GM21381 (cell line): ENCODE results near the gene BTBD16.

Experiments used
- ATAC-seq: cut with Tn5 transposase; IDR thresholded peaks from one replicate; pipeline ENCODE4 v1.9.1; 2021; ENCODE audit warnings: mild to moderate bottlenecking, moderate library complexity; ENCODE audit not compliant: unreplicated experiment

Gene BTBD16

DNA sequence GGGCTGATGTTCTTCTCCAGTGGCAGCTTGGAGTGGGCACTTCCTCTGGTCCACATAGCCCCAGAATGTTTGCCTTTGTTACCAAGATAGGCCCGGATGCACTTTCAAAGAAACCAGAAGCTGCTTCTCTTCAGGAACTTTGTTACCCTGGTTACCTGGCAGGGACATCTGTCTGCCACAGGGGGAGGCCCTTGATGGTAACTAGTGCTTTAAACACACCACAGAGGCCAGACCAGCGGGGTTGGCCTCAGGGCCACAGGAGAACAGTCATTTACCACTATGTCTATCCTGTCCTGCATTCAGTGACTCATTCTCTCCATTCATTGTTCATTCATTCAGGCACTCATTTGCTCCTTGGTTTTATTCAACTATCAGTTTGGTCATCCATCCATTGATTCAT is 91.5 kb downstream of the BTBD16 start:
- no peak for ATAC-seq

DNA sequence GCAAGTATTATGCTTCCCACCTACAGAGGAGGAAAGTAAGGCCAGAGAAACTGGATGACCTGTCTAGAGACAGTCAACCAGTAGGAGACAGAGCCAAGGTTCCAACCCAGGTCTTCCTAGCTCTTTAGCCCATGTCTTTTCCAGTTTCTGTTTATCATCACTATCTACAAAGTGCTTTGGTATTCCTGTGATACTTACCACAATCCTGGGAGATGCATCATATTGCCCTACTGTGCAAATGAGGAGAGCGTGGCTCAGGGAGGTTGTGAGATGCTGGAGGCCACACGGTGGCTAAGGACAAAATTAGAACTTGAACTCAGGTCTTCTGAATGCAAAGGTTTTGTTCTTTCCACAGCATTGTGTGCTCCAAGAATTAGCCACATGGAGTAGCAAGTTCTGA is 92.2 kb downstream of the BTBD16 start:
- no peak for ATAC-seq

DNA sequence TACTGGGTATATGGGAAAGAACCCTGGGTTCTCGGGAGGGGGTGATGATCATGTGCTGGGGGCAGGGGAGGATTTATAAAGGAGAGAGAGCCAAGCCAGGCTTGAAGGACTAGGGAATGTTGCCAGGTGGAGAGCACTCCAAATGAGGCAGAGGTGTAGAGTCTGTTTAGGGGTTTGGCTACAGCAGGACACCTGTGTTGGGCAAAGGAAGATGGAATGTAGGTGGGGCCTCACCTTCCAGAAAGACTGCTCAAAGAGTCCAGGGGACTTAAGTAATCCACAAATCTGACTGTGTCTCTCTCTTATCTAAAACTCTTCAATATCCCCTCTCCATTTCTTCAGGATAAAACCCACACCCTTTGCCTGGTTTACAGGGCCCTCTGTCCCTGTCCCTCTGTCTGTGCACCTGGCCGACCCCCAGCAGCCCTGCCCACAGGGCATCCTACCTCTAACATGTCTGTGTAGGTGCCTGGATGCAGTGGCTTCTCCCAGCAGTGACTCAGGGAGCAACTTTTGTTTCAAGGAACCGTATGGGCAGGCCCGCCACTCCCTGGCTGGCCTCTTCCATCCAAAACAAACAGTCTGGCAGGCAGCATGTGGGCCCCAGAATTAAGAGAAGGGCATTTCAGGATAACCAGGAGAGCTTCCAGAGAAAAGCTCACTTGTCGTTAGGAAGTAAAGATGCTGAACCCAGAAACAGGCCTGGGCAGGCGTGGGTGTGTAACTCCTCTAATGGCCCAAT is 92.8 kb downstream of the BTBD16 start:
- no peak for ATAC-seq

DNA sequence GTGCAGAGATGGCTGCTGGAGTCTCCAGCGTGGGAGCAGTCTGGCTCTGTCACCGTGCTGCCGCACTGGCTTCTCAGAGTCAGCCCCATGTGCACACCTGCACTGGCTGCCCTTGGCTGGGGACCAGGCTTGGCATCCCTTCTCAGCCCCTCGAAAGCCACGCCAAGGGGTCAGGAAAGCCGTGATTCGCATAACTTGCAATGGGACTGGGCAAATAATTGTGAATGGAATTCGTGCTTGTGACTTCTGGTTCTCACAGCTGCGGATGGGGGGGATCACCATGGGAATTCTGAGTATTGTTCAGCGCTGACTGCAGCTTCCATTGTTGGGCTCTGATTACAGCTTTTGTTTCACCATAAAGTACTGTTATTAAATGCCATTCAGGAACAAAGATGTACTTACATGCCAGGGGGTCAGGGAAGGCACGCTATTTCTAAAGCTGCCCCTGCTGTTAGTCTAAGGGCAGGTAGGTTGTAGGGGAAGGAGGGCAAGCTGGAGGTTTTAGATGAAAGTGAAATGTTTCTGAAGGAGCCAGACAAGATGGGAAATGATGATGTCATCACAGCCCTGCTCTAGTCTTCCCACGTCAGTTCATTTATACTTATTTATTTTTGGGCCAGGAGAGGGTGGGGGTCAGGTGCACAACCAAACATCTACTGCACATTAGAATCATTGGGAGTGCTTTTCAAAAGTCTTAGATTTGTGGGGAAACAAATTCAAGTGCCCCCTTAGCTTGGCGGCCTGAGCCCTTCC is 97.6 kb downstream of the BTBD16 start:
- no peak for ATAC-seq

DNA sequence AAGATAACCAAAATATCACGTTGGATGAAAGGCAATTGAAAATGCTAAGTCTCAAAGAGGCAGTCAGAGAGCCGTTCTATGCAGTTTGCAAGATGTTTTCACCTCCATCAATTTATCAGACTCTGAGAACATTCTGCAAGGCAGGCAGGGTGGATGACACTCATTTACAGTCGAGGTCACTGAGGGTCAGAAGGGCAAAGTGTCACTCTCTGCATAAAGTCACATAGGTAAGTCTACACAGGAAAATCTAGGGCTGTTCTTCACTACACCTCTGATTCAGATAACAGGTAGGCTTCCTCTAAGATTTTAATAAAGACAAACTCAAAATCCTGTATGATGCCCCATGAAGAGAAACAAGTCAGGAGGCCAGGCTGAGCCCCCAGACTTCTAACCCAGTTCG is 102.0 kb downstream of the BTBD16 start:
- no peak for ATAC-seq

DNA sequence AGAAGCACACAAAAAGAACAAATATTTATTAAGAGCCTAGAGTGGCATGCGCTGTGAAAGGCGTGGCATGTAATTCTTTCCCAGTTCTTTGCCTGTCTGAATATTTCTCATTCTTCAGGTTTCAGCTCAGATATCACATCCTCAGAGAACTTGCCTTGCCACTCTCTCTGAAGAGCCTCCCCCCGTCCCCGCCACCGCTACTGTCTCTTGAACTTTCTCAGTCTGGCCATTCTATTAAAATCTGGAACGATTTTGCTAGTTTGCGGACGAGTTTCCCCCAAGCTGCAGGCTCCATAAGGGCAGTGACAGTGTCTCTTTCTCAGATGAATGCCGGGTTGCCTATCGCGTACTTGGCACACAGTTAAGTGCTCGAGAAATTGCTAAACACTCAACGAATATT is 102.6 kb downstream of the BTBD16 start:
- ATAC-seq: no peak

DNA sequence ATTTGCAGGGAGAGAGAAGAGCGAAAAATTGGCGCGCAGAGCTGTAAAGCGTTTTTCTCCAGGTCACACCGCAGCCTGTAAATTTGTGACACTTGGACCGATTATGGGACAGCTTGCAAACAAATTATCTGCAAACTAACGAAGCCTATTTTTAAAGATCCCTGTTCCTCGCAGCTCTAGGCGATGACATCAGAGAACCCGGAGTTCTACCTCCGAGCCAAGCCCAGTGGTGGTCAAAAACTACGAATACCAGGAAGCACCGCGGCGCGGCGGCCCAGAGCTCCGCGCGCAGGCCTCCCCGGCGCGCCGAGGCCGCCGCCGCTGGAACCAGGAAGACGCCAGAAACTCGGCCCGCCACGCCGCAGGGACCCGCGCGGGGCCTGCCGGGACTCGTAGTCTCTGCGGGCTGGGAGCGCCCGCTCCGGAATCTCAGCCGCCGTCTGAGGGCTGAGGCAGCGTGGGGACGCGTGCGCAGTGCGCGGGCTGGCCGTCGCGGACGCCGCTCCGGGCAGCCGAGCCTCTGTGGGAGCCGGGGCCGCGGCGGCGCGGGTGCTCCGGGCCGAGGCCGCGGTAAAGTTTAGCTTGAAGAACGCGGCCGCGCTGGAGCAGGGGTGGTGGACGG is 103.3 kb downstream of the BTBD16 start, which contains the start of gene PLEKHA1:
TSS of gene PLEKHA1 (plus strand) at position 472 of the 622 bp plus-strand sequence. CDS start 18,493 bp downstream, outside the sequence.
- ATAC-seq: peak; percentile 87

DNA sequence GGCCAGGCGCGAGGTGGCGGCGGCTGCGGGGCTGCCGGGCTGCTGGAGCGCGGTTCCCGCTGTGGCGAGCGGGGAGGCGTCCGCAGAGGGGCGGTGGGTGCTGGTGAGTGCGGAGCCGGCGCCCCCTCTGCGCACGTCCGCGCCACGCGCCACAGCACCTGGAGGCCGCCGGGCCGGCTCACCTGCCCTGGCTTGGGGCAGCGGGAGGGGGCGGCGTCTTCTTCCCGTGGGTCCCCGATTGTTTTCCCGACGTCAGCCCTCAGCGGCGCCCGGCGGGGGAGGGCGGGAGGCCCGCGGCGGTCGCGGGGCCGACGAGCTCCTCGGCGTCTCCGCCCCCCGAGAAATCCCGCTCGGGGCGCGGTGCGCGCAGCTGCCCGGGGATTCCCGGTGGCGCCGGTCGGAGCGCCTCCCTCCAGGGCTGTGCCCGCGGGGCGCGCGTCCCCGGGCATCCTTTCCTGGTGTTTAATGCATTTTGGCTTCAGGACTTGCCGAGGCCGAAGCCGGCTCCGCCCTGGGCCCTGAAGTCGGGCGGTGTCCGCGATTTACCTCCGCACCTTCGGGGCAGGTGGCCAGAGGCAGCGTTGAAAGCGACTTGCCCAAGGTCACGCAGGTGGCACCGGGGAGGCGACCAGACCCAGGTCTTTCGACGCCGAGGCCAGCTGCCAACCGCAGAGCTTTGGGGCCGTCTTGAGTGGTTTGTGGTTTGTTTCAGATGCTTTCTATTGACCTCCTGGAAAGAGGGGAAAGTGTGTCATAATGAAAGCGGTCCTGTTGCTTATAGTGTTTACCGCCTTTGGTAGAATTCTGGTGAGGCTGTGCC is 104.0 kb downstream of the BTBD16 start:
- ATAC-seq: peak; percentile 64

DNA sequence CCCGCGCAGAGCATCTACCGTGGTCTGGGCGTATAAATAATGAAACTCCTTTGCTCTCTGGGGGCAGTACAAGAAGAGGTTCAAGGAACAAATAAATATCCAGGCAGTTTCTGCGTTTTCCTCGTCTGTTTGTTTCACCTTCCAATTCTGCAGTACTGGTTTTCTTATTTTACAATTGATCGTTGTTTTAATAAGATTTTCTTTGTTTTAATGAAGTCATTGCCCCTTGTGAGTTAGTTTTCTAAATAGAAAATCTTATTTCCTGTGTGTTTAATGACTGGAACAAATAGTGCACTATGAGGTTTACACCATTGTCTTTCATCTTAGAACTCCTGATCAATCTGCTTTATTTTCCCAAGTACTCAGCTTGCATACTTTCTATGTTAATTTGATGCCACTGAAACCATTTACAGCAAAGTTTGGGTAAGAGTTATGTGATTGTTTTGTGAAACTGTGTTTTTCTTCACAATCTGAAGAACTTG is 104.6 kb downstream of the BTBD16 start:
- no peak for ATAC-seq

DNA sequence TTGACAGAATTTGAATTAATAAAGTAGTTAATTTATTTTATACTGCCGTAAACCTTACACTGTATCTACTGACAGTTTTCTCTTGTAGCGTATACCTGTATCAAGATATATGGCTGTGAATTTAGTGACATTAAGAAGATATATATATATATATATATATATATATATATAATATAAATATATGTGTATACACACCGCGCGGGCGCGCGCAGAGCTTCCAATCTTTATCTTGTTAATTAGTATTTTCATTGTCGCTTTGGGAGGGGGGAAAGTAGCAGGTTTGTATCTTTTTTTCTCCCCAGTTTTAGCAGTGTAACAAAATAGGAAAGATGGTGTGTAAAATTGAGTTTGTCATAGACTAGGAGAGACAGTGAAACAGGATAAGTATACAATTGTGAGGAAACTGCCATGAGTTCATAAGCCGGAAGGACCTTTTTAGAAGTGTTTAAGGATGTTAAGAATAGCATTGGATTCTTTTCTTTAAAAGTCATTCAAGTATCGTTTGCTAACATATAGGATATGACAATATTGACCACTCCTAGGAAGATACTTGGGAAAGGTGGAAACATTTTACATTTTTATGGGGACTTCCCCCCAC is 105.4 kb downstream of the BTBD16 start:
- no peak for ATAC-seq

DNA sequence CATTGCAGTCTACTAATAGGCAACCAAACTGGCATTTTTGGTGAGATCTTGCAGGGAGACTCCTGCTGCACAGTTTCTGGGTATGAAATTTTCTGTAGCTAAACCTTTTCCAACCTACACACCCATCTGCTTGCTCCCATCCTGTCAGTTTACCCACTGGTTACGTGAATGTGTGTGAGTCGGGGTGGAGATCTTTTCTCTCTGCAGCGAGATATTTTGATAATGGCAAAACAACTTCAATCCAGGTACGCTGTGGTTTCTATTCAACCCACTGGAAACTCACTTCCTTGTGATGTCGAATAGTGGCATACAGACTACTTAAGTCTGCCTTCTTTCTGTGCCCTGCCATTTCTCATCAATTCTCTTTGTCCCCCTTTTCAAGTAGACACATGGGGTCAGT is 107.9 kb downstream of the BTBD16 start:
- ATAC-seq: no peak

DNA sequence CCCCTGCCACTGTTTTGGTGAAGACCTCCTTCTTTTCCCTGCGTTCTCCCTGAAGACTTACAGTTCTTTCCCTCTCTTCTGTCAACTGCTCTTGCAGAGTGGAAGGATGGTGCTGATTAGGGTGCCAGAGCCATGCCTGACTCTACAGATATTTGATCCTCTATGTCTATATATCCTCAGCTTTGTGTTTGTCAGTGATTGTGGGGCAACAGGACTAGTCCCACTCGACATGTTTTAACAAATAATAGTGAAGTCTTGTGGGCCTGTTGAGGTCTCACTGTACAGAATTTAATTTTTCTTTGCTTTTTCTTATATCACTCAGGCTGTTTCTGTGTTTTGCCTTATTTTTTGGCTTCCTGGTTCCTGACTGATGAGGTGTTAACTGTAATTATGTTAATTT is 108.4 kb downstream of the BTBD16 start:
- no peak for ATAC-seq

DNA sequence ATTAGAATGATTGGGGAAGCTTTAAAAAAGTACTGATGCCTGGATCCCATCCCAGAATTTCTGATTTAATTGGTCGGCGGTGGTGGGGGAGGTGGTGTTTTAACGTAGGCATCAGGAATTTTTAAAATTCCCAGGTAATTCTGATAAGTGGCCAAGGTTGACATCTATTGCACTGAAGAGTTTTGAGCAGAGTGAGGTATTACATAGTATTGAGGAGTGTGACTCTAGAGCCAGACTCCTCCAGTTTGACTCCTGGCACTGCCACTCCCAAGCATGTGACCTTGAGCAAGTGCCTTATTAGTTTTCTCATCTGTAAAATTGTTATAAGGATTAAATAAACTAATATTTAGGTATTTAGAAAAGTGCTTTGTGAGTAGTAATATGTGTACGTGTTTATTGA is 109.6 kb downstream of the BTBD16 start:
- ATAC-seq: no peak

DNA sequence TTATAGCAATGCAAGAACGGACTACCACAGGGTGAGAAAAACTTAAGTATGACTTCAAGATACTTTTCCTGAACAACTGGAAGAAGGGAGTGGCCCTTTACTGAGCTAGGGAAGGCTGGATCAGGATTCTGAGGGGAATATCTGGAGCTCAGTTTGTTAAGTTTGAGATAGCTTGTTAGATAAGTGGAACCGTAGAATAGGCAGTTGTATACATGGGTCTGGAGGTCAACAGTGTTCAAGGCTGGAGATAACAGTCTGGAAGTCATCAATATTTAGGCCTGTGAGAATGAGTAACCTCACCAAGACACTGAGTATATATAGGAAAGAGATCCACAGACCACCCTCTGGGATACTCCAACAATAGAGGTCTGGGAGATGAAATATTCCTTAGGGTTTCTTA is 110.6 kb downstream of the BTBD16 start:
- ATAC-seq: no peak

DNA sequence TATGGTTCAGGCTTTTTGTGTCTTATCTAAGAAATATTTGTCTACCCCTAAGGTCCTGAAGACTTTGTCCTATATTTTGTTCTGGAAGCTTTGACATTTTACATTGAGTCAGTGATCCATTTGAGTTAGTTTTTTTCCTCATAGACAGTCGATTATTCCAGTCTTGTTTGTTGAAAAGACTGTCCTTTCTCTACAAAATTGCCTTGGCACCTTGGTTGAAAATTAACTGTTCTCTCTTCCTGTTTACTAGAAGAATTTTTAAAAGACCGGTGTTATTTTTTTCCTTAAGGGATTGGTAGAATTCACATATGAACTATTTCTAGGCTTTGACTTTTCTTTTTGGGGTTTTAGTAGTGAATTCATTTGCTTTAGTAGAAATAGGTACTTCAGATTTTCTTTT is 115.4 kb downstream of the BTBD16 start:
- ATAC-seq: no peak

DNA sequence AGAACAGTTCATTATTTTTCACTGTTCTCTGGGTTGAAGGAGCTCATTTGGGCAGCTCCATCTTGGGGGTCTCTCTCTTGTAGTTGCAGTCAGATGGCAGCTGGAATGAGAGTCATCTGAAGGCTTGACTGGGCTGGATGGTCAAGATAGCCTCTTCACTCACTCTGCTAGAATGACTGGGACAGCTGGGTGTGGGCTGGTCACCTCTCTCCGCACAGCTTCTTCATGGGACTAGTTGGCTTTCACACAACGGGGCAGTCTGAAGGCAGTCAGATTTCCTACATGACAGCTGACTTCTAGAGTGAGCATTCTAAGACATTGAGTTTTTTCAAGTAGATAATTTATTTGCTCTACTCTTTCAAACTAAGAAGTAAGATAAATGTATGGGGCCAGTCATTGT is 116.5 kb downstream of the BTBD16 start:
- ATAC-seq: no peak
